Measurements from ENCODE around the gene GATA2. TPM values are rescaled to one million over a fixed set of nuclear protein-coding genes. Genes with fewer than 3 reads are reported as not detected.
A peak's percentile ranks its signal among the peaks of the same experiment; 100 is the strongest.

GATA2 gene
- total and polyA plus RNA-seq, 2 of the 13 experiments (the other 11 are each of a cell fraction or from before 2014, with no cell fraction given) = 3.5 to 6.2 TPM

DNA sequence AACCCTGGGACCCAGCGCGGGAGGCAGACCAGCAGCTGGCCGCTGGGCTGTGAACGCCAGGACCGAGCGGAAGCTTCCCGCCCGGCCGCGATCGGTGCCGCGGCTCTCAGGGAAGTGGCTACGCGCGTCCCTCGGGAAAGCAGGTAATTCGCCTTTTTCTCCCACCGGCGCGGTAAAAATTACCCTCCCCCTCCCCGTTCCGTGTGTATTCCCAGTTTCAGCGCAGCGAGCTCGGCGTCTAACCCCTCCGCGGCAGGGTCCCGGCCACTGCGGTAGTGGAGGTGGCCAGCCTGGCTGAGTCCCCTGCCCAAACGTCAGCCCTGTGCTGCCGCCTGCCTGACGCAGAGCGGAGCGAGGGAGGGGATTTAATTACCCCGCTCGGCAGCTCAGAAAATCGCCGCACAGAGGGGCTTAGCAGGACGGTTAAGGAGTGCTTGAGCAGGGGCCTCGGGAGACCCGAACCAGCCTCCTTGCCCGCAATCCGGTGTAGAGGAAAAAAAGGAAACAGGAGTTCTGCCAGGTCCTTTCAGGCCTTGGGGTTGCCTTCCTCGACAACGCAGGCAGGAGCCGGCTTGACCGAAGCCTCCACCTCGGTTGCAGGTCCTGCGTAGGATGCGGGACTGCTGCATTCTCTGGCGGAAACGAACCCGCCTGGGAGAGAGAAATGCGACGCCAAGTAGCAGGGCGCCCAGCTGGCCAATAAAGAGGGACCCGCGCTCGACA lies 2.9 kb downstream of the GATA2 start (continued):
- TF ChIP-seq THAP9 (CRISPR knock-in tag; IDR thresholded peaks at IDR 0.05; ENCODE audit: borderline replicate concordance) (peak; percentile 49; the same call in 1 of the 2 replicates), MED1 (CRISPR knock-in tag; IDR thresholded peaks at IDR 0.05) (peak; percentile 43; the same call in 1 of the 2 replicates), ZNF292 (CRISPR knock-in tag; IDR thresholded peaks at IDR 0.05; ENCODE audit: borderline replicate concordance, low read depth) (0 out of 2 replicates have a peak, but pooled peaks have one; percentile 19), UBTF (CRISPR knock-in tag; IDR thresholded peaks at IDR 0.05) (peak; percentile 91), HNRNPL (IDR thresholded peaks at IDR 0.05; ENCODE audit: low read depth, low read length) (0 out of 2 replicates have a peak, but pooled peaks have one; percentile 21), CREBL2 (CRISPR knock-in tag; IDR thresholded peaks at IDR 0.05; ENCODE audit: borderline replicate concordance) (no peak), IKZF1 (IDR thresholded peaks at IDR 0.05) (no peak), ZNF280D (CRISPR knock-in tag; IDR thresholded peaks at IDR 0.05) (no peak), NCOR1 (IDR thresholded peaks at IDR 0.05; ENCODE audit: borderline replicate concordance, low read length) (no peak)
- TF ChIP-seq, protein P1, sequence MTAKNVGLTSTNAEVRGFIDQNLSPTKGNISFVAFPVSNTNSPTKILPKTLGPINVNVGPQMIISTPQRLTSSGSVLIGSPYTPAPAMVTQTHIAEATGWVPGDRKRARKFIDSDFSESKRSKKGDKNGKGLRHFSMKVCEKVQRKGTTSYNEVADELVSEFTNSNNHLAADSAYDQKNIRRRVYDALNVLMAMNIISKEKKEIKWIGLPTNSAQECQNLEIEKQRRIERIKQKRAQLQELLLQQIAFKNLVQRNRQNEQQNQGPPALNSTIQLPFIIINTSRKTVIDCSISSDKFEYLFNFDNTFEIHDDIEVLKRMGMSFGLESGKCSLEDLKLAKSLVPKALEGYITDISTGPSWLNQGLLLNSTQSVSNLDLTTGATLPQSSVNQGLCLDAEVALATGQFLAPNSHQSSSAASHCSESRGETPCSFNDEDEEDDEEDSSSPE (CRISPR knock-in tag; IDR thresholded peaks at IDR 0.05) = 0 out of 2 replicates have a peak, but pooled peaks have one; percentile 20
- TF ChIP-seq, protein P2, sequence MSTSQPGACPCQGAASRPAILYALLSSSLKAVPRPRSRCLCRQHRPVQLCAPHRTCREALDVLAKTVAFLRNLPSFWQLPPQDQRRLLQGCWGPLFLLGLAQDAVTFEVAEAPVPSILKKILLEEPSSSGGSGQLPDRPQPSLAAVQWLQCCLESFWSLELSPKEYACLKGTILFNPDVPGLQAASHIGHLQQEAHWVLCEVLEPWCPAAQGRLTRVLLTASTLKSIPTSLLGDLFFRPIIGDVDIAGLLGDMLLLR (CRISPR knock-in tag; IDR thresholded peaks at IDR 0.05) = 0 out of 2 replicates have a peak, but pooled peaks have one; percentile 23
- TF ChIP-seq, protein P3, sequence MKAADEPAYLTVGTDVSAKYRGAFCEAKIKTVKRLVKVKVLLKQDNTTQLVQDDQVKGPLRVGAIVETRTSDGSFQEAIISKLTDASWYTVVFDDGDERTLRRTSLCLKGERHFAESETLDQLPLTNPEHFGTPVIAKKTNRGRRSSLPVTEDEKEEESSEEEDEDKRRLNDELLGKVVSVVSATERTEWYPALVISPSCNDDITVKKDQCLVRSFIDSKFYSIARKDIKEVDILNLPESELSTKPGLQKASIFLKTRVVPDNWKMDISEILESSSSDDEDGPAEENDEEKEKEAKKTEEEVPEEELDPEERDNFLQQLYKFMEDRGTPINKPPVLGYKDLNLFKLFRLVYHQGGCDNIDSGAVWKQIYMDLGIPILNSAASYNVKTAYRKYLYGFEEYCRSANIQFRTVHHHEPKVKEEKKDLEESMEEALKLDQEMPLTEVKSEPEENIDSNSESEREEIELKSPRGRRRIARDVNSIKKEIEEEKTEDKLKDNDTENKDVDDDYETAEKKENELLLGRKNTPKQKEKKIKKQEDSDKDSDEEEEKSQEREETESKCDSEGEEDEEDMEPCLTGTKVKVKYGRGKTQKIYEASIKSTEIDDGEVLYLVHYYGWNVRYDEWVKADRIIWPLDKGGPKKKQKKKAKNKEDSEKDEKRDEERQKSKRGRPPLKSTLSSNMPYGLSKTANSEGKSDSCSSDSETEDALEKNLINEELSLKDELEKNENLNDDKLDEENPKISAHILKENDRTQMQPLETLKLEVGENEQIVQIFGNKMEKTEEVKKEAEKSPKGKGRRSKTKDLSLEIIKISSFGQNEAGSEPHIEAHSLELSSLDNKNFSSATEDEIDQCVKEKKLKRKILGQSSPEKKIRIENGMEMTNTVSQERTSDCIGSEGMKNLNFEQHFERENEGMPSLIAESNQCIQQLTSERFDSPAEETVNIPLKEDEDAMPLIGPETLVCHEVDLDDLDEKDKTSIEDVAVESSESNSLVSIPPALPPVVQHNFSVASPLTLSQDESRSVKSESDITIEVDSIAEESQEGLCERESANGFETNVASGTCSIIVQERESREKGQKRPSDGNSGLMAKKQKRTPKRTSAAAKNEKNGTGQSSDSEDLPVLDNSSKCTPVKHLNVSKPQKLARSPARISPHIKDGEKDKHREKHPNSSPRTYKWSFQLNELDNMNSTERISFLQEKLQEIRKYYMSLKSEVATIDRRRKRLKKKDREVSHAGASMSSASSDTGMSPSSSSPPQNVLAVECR (CRISPR knock-in tag; IDR thresholded peaks at IDR 0.05; ENCODE audit: borderline replicate concordance) = peak; percentile 35; the same call in 1 of the 2 replicates
